ENCODE measurements around the gene TNS4.

The TNS4 gene

GRCh38 chr17:40450175-40450574, 51.2 kb downstream of the TNS4 start:
- no peaks in the 10 kb centered on the region for H3K9me3 Mint-ChIP-seq
- H3K36me3 Mint-ChIP-seq (ENCODE audit: low read depth), result peaks cover 26% of the 10 kb centered on the region
- peak overlapping the region in 1 of 3 experiments; percentile 76 for H3K27ac Mint-ChIP-seq
- no peak overlapping the region for H3K4me3 Mint-ChIP-seq
- peaks cover 73% of the 10 kb centered on the region for H3K4me1 Mint-ChIP-seq
- peak in 2 of 3 experiments; percentile 37 to 50 for TF ChIP-seq CTCF (IDR thresholded peaks at IDR 0.05; ENCODE audit: unreplicated experiment in 3 of 3)
- peaks cover 4% of the 10 kb centered on the region for H3K27me3 Mint-ChIP-seq (ENCODE audit: low read depth)

GRCh38 chr17:40448639-40449261, 52.7 kb downstream of the TNS4 start:
- peak overlapping the region in 2 of 3 experiments; percentile 49 to 63 for H3K4me3 Mint-ChIP-seq
- H3K9me3 Mint-ChIP-seq, result no peaks in the 10 kb centered on the region
- H3K27me3 Mint-ChIP-seq (ENCODE audit: low read depth), result peaks cover 1% of the 10 kb centered on the region
- H3K27ac Mint-ChIP-seq, result peak overlapping the region; percentile 61 to 80 (median 76)
- H3K4me1 Mint-ChIP-seq, result peaks cover 71% of the 10 kb centered on the region
- H3K36me3 Mint-ChIP-seq (ENCODE audit: low read depth), result peaks cover 15% of the 10 kb centered on the region
- TF ChIP-seq CTCF (IDR thresholded peaks at IDR 0.05; ENCODE audit: unreplicated experiment in 3 of 3), result no peak

GRCh38 chr17:40448213-40448638, 53.2 kb downstream of the TNS4 start:
- no peaks in the 10 kb centered on the region for H3K27me3 Mint-ChIP-seq (ENCODE audit: low read depth)
- peak overlapping the region; percentile 61 to 80 (median 76) for H3K27ac Mint-ChIP-seq
- H3K9me3 Mint-ChIP-seq, result no peaks in the 10 kb centered on the region
- no peak for TF ChIP-seq CTCF (IDR thresholded peaks at IDR 0.05; ENCODE audit: unreplicated experiment in 3 of 3)
- peaks cover 69% of the 10 kb centered on the region for H3K4me1 Mint-ChIP-seq
- peaks cover 10% of the 10 kb centered on the region for H3K36me3 Mint-ChIP-seq (ENCODE audit: low read depth)
- H3K4me3 Mint-ChIP-seq, result peak overlapping the region; percentile 48 to 63 (median 53)

GRCh38 chr17:40447806-40448205, 53.6 kb downstream of the TNS4 start:
- Mint-ChIP-seq H3K4me1 (peaks cover 65% of the 10 kb centered on the region), H3K36me3 (ENCODE audit: low read depth) (peaks cover 7% of the 10 kb centered on the region), H3K4me3 (peak overlapping the region; percentile 48 to 66 (median 53)), H3K9me3 (no peaks in the 10 kb centered on the region), H3K27me3 (ENCODE audit: low read depth) (no peaks in the 10 kb centered on the region), H3K27ac (peak overlapping the region; percentile 30 to 61 (median 51))
- TF ChIP-seq CTCF (IDR thresholded peaks at IDR 0.05; ENCODE audit: unreplicated experiment in 3 of 3), result no peak

GRCh38 chr17:40447148-40447644, 54.2 kb downstream of the TNS4 start:
- Mint-ChIP-seq H3K27ac (peak overlapping the region; percentile 30 to 61 (median 51)), H3K9me3 (no peaks in the 10 kb centered on the region), H3K36me3 (ENCODE audit: low read depth) (peaks cover 2% of the 10 kb centered on the region), H3K4me1 (peaks cover 64% of the 10 kb centered on the region), H3K4me3 (peak overlapping the region; percentile 48 to 66 (median 53)), H3K27me3 (ENCODE audit: low read depth) (peaks cover 4% of the 10 kb centered on the region)
- no peak for TF ChIP-seq CTCF (IDR thresholded peaks at IDR 0.05; ENCODE audit: unreplicated experiment in 3 of 3)

All from nephron (organoid).